HUES48 (cell line): ENCODE results near the gene PAQR9.
"Not testable (repeated sequence)": the region's sequence is repeated elsewhere in the genome, so short reads cannot be mapped to it uniquely, and the experiment has no call there.

ENCODE experiments used
- H3K27ac ChIP-seq: one replicate; pipeline ENCODE4 v1.7.0; 2013; ENCODE audit warnings: low read depth, low read length, inconsistent platforms
- H3K27me3 ChIP-seq: 2 replicates; pipeline ENCODE4 v1.6.1; 2013; ENCODE audit warnings: mild to moderate bottlenecking, low read length; ENCODE audit not compliant: control insufficient read depth, insufficient read depth
- H3K36me3 ChIP-seq: 2 replicates; pipeline ENCODE4 v1.6.1; 2013; ENCODE audit warnings: low read length; ENCODE audit not compliant: control insufficient read depth, insufficient read depth
- H3K4me1 ChIP-seq: 2 replicates; pipeline ENCODE4 v1.6.1; 2013; ENCODE audit warnings: mild to moderate bottlenecking, low read length; ENCODE audit not compliant: control insufficient read depth, insufficient read depth
- H3K4me3 ChIP-seq: 2 replicates; pipeline ENCODE4 v1.5.1; 2013; ENCODE audit warnings: mild to moderate bottlenecking, low read depth, low read length
- H3K9ac ChIP-seq: 2 replicates; pipeline ENCODE4 v1.6.1; 2013; ENCODE audit warnings: mild to moderate bottlenecking, low read depth, low read length, moderate library complexity
- H3K9me3 ChIP-seq: 2 replicates; pipeline ENCODE4 v1.6.1; 2013; ENCODE audit warnings: low read length; ENCODE audit not compliant: control insufficient read depth, insufficient read depth

The PAQR9 gene

DNA sequence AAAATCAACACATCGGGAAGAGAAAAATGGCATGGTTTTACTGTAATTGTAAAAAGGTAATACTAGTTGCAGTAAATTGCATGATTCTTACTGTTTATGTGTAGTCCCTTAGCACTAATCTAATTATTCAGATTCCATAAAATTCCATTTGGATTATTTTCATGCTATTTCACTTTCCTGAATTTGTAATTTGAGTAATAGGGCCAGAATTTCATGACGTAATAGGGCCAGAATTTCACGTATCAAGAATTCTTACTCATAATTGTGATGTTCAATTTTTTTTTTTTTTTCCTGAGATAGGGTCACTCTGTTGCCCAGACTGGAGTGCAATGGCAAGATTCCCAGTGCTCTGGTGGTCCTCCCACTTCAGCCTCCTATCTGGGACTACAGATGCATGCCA is 35.0 kb upstream of the PAQR9 start:
- Histone ChIP-seq H3K36me3 (no peaks in the 10 kb centered on the region), H3K27me3 (no peaks in the 10 kb centered on the region), H3K9me3 (no peaks in the 10 kb centered on the region), H3K4me3 (no peak overlapping the region), H3K4me1 (peaks cover 8% of the 10 kb centered on the region; the same call in 1 of the 2 replicates), H3K9ac (no peak overlapping the region), H3K27ac (no peak overlapping the region)

DNA sequence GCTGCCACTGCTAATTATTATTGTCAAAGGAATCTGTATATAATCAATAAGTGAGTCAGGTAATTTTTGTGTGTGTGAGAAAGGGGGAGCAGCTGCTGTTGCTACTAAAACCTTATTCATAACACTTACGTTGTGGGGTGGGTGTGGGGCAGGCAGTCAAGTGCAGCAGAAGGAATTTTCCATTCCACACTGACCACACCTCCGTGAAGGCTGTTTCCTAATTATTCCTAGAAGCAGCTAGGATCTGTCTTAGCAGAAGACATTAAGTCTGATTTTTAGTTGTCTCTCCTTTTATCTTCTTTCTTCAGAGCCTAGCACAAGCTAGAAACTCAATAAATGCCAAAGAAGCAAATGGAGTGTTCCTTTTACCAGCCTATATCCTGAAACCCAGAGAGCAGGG is 33.9 kb upstream of the PAQR9 start:
- Histone ChIP-seq H3K9ac (no peak overlapping the region), H3K4me3 (no peak overlapping the region), H3K9me3 (no peaks in the 10 kb centered on the region), H3K27me3 (no peaks in the 10 kb centered on the region), H3K27ac (no peak overlapping the region), H3K4me1 (peaks cover 4% of the 10 kb centered on the region; the same call in 1 of the 2 replicates), H3K36me3 (no peaks in the 10 kb centered on the region)

- no peak overlapping the region for H3K4me3 ChIP-seq
- H3K27me3 ChIP-seq = no peaks in the 10 kb centered on the region
- H3K9ac ChIP-seq = no peak overlapping the region
- no peaks in the 10 kb centered on the region for H3K36me3 ChIP-seq
- H3K27ac ChIP-seq = no peak overlapping the region
- no peaks in the 10 kb centered on the region for H3K9me3 ChIP-seq
- no peaks in the 10 kb centered on the region for H3K4me1 ChIP-seq
Observed at GRCh38 chr3:142993958-142994442, 30.5 kb upstream of the PAQR9 start.

DNA sequence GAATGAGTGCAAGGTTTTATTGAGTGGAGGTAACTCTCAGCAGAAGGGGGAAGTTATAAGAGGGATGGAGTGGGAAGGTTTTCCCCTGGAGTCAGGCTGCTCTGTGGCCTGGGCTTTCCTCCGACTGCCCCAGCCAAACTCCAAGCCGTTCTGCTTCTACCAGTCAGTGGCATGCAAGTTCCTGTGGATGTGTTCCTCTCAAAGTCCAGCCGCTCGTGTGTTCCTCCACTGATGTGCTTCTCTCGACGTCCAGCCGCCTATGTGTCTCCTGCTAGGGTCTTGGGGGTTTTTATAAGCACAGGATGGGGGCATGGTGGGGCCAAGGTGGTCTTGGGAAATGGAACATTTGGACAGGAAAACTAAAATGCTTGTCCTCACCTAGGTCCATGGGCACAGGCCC is 28.8 kb upstream of the PAQR9 start:
- no peaks in the 10 kb centered on the region for H3K27me3 ChIP-seq
- no peaks in the 10 kb centered on the region for H3K36me3 ChIP-seq
- H3K27ac ChIP-seq = no peak overlapping the region

DNA sequence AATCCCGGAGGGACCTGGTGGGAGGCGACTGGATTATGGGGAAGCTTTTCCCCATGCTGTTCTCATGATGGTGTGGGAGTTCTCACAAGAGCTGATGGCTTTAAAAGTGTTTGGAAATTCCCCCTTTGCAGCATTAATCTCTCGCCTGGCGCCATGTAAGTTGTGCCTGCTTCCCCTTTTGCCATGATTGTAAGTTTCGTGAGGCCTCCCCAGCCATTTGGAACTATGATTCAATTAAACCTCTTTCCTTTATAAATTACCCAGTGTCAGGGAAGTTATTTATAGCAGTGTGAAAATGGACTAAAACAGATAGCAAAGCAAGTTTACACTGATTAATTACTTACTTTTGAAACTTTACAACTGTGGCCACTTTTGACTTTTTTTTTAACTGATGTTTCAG is 27.2 kb upstream of the PAQR9 start:
- Histone ChIP-seq H3K27ac (no peak overlapping the region), H3K4me1 (no peaks in the 10 kb centered on the region), H3K9ac (no peak overlapping the region)

More for the DNA sequence above, 28.8 kb upstream of the PAQR9 start:
- Histone ChIP-seq H3K9ac (no peak overlapping the region), H3K4me1 (no peaks in the 10 kb centered on the region), H3K9me3 (no peaks in the 10 kb centered on the region), H3K4me3 (no peak overlapping the region)

GRCh38 chr3:142988826-142989225 is 25.4 kb upstream of the PAQR9 start:
- H3K27ac ChIP-seq, H3K4me3 ChIP-seq, H3K9me3 ChIP-seq, H3K9ac ChIP-seq, H3K4me1 ChIP-seq, H3K36me3 ChIP-seq, H3K27me3 ChIP-seq: not testable (repeated sequence)

More for the DNA sequence above, 27.2 kb upstream of the PAQR9 start:
- Histone ChIP-seq H3K4me3 (no peak overlapping the region), H3K9me3 (no peaks in the 10 kb centered on the region), H3K36me3 (no peaks in the 10 kb centered on the region), H3K27me3 (no peaks in the 10 kb centered on the region)

DNA sequence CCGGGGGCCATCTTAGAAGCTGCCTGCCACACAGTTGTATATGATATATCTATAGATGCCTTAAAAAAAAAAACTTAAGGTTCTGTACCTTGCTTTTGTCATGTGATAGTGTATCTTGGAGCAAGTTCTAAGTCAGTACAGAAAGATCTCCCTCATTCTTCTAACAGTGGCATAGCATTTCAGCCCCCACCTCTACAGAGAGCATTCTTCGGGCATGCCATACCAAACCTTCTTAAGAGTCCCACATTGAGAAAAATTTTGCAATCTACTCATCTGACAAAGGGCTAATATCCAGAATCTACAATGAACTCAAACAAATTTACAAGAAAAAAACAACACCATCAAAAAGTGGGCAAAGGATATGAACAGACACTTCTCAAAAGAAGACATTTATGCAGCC is 24.7 kb upstream of the PAQR9 start:
- not testable (repeated sequence) for H3K36me3 ChIP-seq, H3K4me1 ChIP-seq, H3K27me3 ChIP-seq, H3K27ac ChIP-seq, H3K4me3 ChIP-seq, H3K9ac ChIP-seq, H3K9me3 ChIP-seq

GRCh38 chr3:142987707-142988106 is 24.2 kb upstream of the PAQR9 start:
- no peaks in the 10 kb centered on the region for H3K9me3 ChIP-seq
- H3K36me3 ChIP-seq = no peaks in the 10 kb centered on the region
- no peak overlapping the region for H3K27ac ChIP-seq
- no peaks in the 10 kb centered on the region for H3K27me3 ChIP-seq
- H3K9ac ChIP-seq = no peak overlapping the region
- H3K4me1 ChIP-seq = no peaks in the 10 kb centered on the region
- H3K4me3 ChIP-seq = no peak overlapping the region

- no peaks in the 10 kb centered on the region for H3K36me3 ChIP-seq
- H3K27ac ChIP-seq = no peak overlapping the region
- H3K4me1 ChIP-seq = peaks cover 3% of the 10 kb centered on the region; the same call in 1 of the 2 replicates
- H3K4me3 ChIP-seq = no peak overlapping the region
- no peaks in the 10 kb centered on the region for H3K9me3 ChIP-seq
- no peak overlapping the region for H3K9ac ChIP-seq
- no peaks in the 10 kb centered on the region for H3K27me3 ChIP-seq
Observed at GRCh38 chr3:142987080-142987700, 23.7 kb upstream of the PAQR9 start.

DNA sequence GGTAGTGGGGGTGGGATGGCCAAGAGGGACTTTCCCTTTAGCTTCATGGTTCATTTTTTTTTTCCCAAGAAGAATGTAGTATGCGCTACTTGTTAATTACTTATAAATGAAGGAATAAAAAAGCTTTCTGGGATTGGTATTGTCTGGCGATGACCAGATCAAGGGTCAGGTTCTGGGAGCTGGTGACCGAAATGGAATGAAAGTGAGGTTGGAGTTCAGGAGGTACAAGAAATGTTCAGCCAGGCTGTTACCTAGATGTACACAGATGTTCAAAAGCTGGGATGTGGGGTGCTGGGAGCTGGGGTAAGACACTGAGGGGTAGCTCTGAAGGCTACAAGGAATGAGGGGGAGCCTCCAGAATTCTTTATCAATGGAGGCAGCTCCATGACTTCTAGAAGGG is 20.8 kb upstream of the PAQR9 start:
- peaks cover 18% of the 10 kb centered on the region for H3K4me1 ChIP-seq
- H3K27ac ChIP-seq = no peak overlapping the region
- no peaks in the 10 kb centered on the region for H3K27me3 ChIP-seq
- H3K9me3 ChIP-seq = no peaks in the 10 kb centered on the region
- H3K36me3 ChIP-seq = no peaks in the 10 kb centered on the region
- no peak overlapping the region for H3K9ac ChIP-seq
- H3K4me3 ChIP-seq = no peak overlapping the region

DNA sequence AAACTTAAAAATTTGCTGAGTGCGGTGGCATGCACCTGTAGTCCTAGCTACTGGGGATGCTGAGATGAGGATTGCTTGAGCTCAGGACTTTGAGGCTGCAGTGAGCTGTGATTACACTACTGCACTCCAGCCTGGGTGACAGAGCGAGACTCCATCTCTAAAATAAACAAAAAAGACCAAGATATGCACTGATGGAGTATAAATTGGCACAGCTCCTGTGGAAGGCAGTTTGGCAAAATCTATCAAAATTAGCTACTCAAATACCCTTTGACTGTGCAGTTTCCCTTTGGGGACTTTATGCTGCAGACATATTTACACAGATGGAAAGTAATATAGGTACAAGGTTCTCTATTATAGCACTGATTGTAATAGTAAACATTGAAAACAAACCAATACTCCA is 19.8 kb upstream of the PAQR9 start:
- Histone ChIP-seq H3K9me3 (no peaks in the 10 kb centered on the region), H3K27ac (no peak overlapping the region), H3K36me3 (no peaks in the 10 kb centered on the region), H3K27me3 (no peaks in the 10 kb centered on the region), H3K9ac (no peak overlapping the region), H3K4me3 (no peak overlapping the region), H3K4me1 (peaks cover 18% of the 10 kb centered on the region)
